Vagina (tissue), 2 donors: Measurements from ENCODE around the gene NKX3-2. TPM values are rescaled to one million over a fixed set of nuclear protein-coding genes. Genes with fewer than 3 reads are reported as not detected.

Source experiments
- DNase-seq, 2 donors: peaks; one replicate each; pipeline ENCODE4 v3.0.0-alpha.2; 2017; ENCODE audit errors: extremely low spot score in 2 of 2
- H3K27ac ChIP-seq: fragments of 200-600 bp; sonication (generic); one replicate; pipeline ENCODE4 v1.5.1; 2019
- H3K27me3 ChIP-seq: fragments of 200-600 bp; sonication (generic); one replicate; pipeline ENCODE4 v1.5.1; 2019
- H3K36me3 ChIP-seq, 2 donors: fragments of 200-600 bp; sonication (generic); one replicate each; pipeline ENCODE4 v1.5.1; 2017 to 2019
- H3K4me1 ChIP-seq: fragments of 200-600 bp; sonication (generic); one replicate; pipeline ENCODE4 v1.5.1; 2019
- H3K4me3 ChIP-seq, 2 donors: fragments of 200-600 bp; sonication (generic); 1 replicate in 1 of 2; 2 replicates in 1 of 2; pipeline ENCODE4 v1.5.1; 2016 to 2019
- H3K9me3 ChIP-seq: fragments of 200-600 bp; sonication (generic); one replicate; pipeline ENCODE4 v1.5.1; 2019
- POLR2A ChIP-seq, 2 donors: fragments of 450-650 bp; IDR thresholded peaks; one replicate each; pipeline ENCODE4 v1.6.1; 2017; ENCODE audit warnings: antibody characterized with exemption in 2 of 2, mild to moderate bottlenecking in 2 of 2, moderate library complexity in 2 of 2
- POLR2AphosphoS5 ChIP-seq, 2 donors: sonication (generic); formaldehyde crosslinking; IDR thresholded peaks; one replicate each; pipeline ENCODE4 v1.9.0; 2017; ENCODE audit warnings: antibody characterized with exemption in 2 of 2, mild to moderate bottlenecking in 2 of 2, low read depth in 1 of 2; ENCODE audit not compliant: insufficient read depth in 1 of 2
- intact Hi-C: fragments of 100-400 bp; cut with DNase I; formaldehyde crosslinking; loops from one replicate; pipeline ENCODE4 v1.15.1; 2023
- total RNA-seq: library from RNA; depleted of rRNA; stranded (reverse); fragments of >200 nt; gene quantifications from one replicate; pipeline ENCODE4 v1.2.3, GENCODE V29; 2016
- TF ChIP-seq, protein P1 (sequence below), 3 experiments: fragments of 450-650 bp in 2 of 3; fragments of 200-600 bp in 1 of 3; sonication (generic) in 1 of 3; IDR thresholded peaks; one replicate each; pipeline ENCODE4 v1.5.1; 2017 to 2019; ENCODE audit warnings: antibody characterized with exemption in 3 of 3, mild to moderate bottlenecking in 2 of 3, moderate library complexity in 2 of 3

NKX3-2 gene
- total RNA-seq, 1 donor from 2014 or later = 2.9 TPM

DNA sequence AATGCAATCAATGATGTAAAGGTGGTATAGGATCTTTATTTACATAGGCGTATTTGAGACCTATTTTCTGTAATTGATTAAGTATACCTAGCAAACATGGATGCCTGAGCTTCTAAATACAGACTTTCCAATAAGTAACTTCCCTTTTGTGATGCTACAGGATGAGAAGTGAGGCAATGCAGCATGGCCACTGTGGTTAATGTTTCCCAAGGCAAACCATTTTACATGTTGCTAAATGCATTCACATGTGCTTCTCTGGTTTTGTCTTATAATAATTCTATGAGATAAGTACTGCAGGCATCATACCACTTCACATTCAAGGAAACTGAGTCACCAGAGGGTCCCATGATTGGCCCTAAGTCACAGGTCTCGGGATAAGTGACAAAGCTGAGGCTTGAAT lies 35.7 kb upstream of the NKX3-2 start:
- intact Hi-C loops = no loop called here
- Histone ChIP-seq H3K4me3 (no peak overlapping the region), H3K9me3 (no peaks in the 10 kb centered on the region), H3K36me3 (peaks cover 0 to 69% of the 10 kb centered on the region in 2 donors), H3K27ac (no peak overlapping the region), H3K4me1 (no peaks in the 10 kb centered on the region), H3K27me3 (no peaks in the 10 kb centered on the region)
- TF ChIP-seq, protein P1, sequence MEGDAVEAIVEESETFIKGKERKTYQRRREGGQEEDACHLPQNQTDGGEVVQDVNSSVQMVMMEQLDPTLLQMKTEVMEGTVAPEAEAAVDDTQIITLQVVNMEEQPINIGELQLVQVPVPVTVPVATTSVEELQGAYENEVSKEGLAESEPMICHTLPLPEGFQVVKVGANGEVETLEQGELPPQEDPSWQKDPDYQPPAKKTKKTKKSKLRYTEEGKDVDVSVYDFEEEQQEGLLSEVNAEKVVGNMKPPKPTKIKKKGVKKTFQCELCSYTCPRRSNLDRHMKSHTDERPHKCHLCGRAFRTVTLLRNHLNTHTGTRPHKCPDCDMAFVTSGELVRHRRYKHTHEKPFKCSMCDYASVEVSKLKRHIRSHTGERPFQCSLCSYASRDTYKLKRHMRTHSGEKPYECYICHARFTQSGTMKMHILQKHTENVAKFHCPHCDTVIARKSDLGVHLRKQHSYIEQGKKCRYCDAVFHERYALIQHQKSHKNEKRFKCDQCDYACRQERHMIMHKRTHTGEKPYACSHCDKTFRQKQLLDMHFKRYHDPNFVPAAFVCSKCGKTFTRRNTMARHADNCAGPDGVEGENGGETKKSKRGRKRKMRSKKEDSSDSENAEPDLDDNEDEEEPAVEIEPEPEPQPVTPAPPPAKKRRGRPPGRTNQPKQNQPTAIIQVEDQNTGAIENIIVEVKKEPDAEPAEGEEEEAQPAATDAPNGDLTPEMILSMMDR (IDR thresholded peaks at IDR 0.05) = no peak
- TF ChIP-seq POLR2A (IDR thresholded peaks at IDR 0.05) = no peak
- no peak for TF ChIP-seq POLR2AphosphoS5 (IDR thresholded peaks at IDR 0.05; ENCODE audit: insufficient read depth in 1 of 2, low read depth in 1 of 2)
- no peak for DNase-seq

GRCh38 chr4:13577660-13578059 lies 33.4 kb upstream of the NKX3-2 start:
- no peaks in the 10 kb centered on the region for H3K4me1 ChIP-seq
- no peak overlapping the region for H3K4me3 ChIP-seq
- no peak overlapping the region for H3K27ac ChIP-seq
- intact Hi-C loops = no loop called here
- H3K9me3 ChIP-seq = no peaks in the 10 kb centered on the region
- TF ChIP-seq, protein P1 (IDR thresholded peaks at IDR 0.05) = no peak
- no peak for TF ChIP-seq POLR2AphosphoS5 (IDR thresholded peaks at IDR 0.05; ENCODE audit: insufficient read depth in 1 of 2, low read depth in 1 of 2)
- TF ChIP-seq POLR2A (IDR thresholded peaks at IDR 0.05) = no peak
- no peaks in the 10 kb centered on the region for H3K27me3 ChIP-seq
- DNase-seq = no peak
- peaks cover 0 to 77% of the 10 kb centered on the region in 2 donors for H3K36me3 ChIP-seq

- intact Hi-C loops = no loop called here
- no peak for DNase-seq
- TF ChIP-seq POLR2A (IDR thresholded peaks at IDR 0.05) (no peak), POLR2AphosphoS5 (IDR thresholded peaks at IDR 0.05; ENCODE audit: insufficient read depth in 1 of 2, low read depth in 1 of 2) (no peak)
- TF ChIP-seq, protein P1 (IDR thresholded peaks at IDR 0.05) = no peak
These were observed 26.6 kb upstream of the NKX3-2 start for GRCh38 chr4:13570916-13571315.

DNA sequence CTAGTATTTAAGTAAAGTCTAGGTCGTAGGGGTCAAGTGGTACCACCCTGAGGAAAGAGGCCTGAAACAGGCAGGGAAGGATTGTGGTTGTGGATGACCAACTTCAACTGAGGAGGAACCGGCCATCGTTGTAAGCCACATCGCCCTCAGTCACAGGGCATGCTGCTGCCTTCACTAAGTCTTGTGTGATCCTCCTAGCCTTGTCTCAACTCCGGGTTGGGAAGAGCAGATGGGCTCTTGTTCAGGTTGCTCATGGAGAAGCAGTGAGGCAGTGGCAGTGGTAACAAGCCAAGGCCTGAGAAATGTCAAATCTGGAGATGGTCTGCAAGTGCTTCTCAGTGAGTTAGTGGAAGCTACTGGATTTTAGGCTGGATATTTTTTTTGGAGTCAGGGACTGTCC lies 22.8 kb upstream of the NKX3-2 start:
- Histone ChIP-seq H3K27me3 (no peaks in the 10 kb centered on the region), H3K4me1 (no peaks in the 10 kb centered on the region), H3K36me3 (peaks cover 0 to 34% of the 10 kb centered on the region in 2 donors), H3K9me3 (no peaks in the 10 kb centered on the region), H3K27ac (no peak overlapping the region), H3K4me3 (no peak overlapping the region)
- no peak for TF ChIP-seq POLR2A (IDR thresholded peaks at IDR 0.05)
- TF ChIP-seq, protein P1 (IDR thresholded peaks at IDR 0.05) = no peak
- no peak for TF ChIP-seq POLR2AphosphoS5 (IDR thresholded peaks at IDR 0.05; ENCODE audit: insufficient read depth in 1 of 2, low read depth in 1 of 2)
- intact Hi-C loops = no loop called here
- DNase-seq = no peak

More at GRCh38 chr4:13570916-13571315, 26.6 kb upstream of the NKX3-2 start:
- Histone ChIP-seq H3K9me3 (no peaks in the 10 kb centered on the region), H3K27me3 (no peaks in the 10 kb centered on the region), H3K4me3 (no peak overlapping the region), H3K36me3 (peaks cover 0 to 59% of the 10 kb centered on the region in 2 donors), H3K4me1 (no peaks in the 10 kb centered on the region), H3K27ac (no peak overlapping the region)

- TF ChIP-seq POLR2A (IDR thresholded peaks at IDR 0.05) (no peak), POLR2AphosphoS5 (IDR thresholded peaks at IDR 0.05; ENCODE audit: insufficient read depth in 1 of 2, low read depth in 1 of 2) (no peak)
- TF ChIP-seq, protein P1 (IDR thresholded peaks at IDR 0.05) = no peak
- no peak for DNase-seq
- H3K9me3 ChIP-seq = no peaks in the 10 kb centered on the region
- H3K27ac ChIP-seq = no peak overlapping the region
- intact Hi-C loops = no loop called here
- H3K27me3 ChIP-seq = no peaks in the 10 kb centered on the region
- peaks cover 0 to 5% of the 10 kb centered on the region in 2 donors for H3K36me3 ChIP-seq
- no peaks in the 10 kb centered on the region for H3K4me1 ChIP-seq
- no peak overlapping the region for H3K4me3 ChIP-seq
These were observed 18.6 kb upstream of the NKX3-2 start for GRCh38 chr4:13562876-13563275.
